IMR-90 (cell line): ENCODE measurements around the gene USP6NL. TPM values are rescaled to one million over a fixed set of nuclear protein-coding genes. Genes with fewer than 3 reads are reported as not detected.

Source experiments
- ATAC-seq: fragments of 200-7000 bp; cut with Tn5 transposase; 2 replicates; pipeline ENCODE4 v1.9.1; 2020; ENCODE audit warnings: low read depth, mild to moderate bottlenecking, moderate library complexity
- BruUV-seq: library from RNA; stranded (reverse); fragments of 400-500 nt; replicated peaks from 2 replicates; lab custom pipeline; 2021; lab: Mats Ljungman, UMichigan
- CTCF ChIA-PET: fragments of 300-600 bp; formaldehyde crosslinking; extraction: SDS; loops from one replicate; lab custom pipeline; 2021; ENCODE audit warnings: antibody characterized with exemption; lab: Yijun Ruan, JAX
- POLR2A ChIA-PET: fragments of 300-600 bp; sonication (Branson Sonifier 250); formaldehyde crosslinking; loops from one replicate; lab custom pipeline; 2022; ENCODE audit warnings: antibody characterized with exemption; ENCODE audit not compliant: unreplicated experiment; lab: Charles Lee
- DNase-seq: peaks from one replicate; pipeline ENCODE4 v3.0.0; 2013
- H2AFZ ChIP-seq: replicated peaks from 2 replicates; pipeline ENCODE3; 2013; ENCODE audit warnings: low read length, mild to moderate bottlenecking; ENCODE audit not compliant: poor library complexity
- H2AK5ac ChIP-seq: 2 replicates; pipeline ENCODE4 v1.6.1; 2013; ENCODE audit warnings: low read depth, low read length, inconsistent platforms
- H2AK9ac ChIP-seq: replicated peaks from 2 replicates; pipeline ENCODE3; 2013; ENCODE audit warnings: mild to moderate bottlenecking, low read depth, low read length, moderate library complexity; ENCODE audit not compliant: poor library complexity
- H2BK120ac ChIP-seq: 2 replicates; pipeline ENCODE4 v1.6.1; 2013; ENCODE audit warnings: low read depth, low read length, inconsistent platforms
- H2BK15ac ChIP-seq: 3 replicates; pipeline ENCODE4 v1.6.1; 2013; ENCODE audit warnings: low read depth, low read length, inconsistent platforms
- H2BK20ac ChIP-seq: 2 replicates; pipeline ENCODE4 v1.6.1; 2013; ENCODE audit warnings: low read depth, mild to moderate bottlenecking, inconsistent platforms, low read length, moderate library complexity
- H2BK5ac ChIP-seq: 2 replicates; pipeline ENCODE4 v1.6.1; 2013; ENCODE audit warnings: mild to moderate bottlenecking, low read depth, low read length, inconsistent platforms; ENCODE audit not compliant: poor library complexity, severe bottlenecking
- H3K14ac ChIP-seq: replicated peaks from 2 replicates; pipeline ENCODE4 v1.6.1; 2013; ENCODE audit warnings: low read depth, low read length, inconsistent platforms
- H3K18ac ChIP-seq: 2 replicates; pipeline ENCODE4 v1.6.1; 2013; ENCODE audit warnings: low read depth, low read length, control low read depth
- H3K23ac ChIP-seq: 2 replicates; pipeline ENCODE4 v1.6.1; 2013; ENCODE audit warnings: low read depth, low read length, inconsistent platforms
- H3K27ac ChIP-seq: 2 replicates; pipeline ENCODE4 v1.5.1; 2013; ENCODE audit warnings: mild to moderate bottlenecking, control low read depth, low read length; ENCODE audit not compliant: insufficient read depth
- H3K27me3 ChIP-seq: 2 replicates; pipeline ENCODE4 v1.6.1; 2013; ENCODE audit warnings: low read length; ENCODE audit not compliant: control insufficient read depth, insufficient read depth
- H3K36me3 ChIP-seq: 2 replicates; pipeline ENCODE4 v1.6.1; 2013; ENCODE audit warnings: low read length, mixed read lengths; ENCODE audit not compliant: control insufficient read depth, insufficient read depth
- H3K4ac ChIP-seq: 2 replicates; pipeline ENCODE4 v1.6.1; 2013; ENCODE audit warnings: low read depth, low read length, inconsistent platforms
- H3K4me1 ChIP-seq: 2 replicates; pipeline ENCODE4 v1.6.1; 2013; ENCODE audit warnings: low read length, mixed read lengths; ENCODE audit not compliant: control insufficient read depth, insufficient read depth
- H3K4me2 ChIP-seq: 2 replicates; pipeline ENCODE4 v1.6.1; 2013; ENCODE audit warnings: low read depth, mild to moderate bottlenecking, control low read depth, low read length, moderate library complexity
- H3K4me3 ChIP-seq: 2 replicates; pipeline ENCODE4 v1.5.1; 2013; ENCODE audit warnings: low read depth, mild to moderate bottlenecking, control low read depth, low read length, moderate library complexity; ENCODE audit not compliant: insufficient read depth
- H3K56ac ChIP-seq: 2 replicates; pipeline ENCODE4 v1.6.1; 2013; ENCODE audit warnings: low read length, inconsistent platforms; ENCODE audit not compliant: insufficient read depth; ENCODE audit errors: extremely low read depth
- H3K79me1 ChIP-seq, 2 experiments: 2 replicates each; pipeline ENCODE4 v1.6.1; 2013; ENCODE audit warnings: low read length in 2 of 2, inconsistent platforms in 1 of 2, low read depth in 1 of 2
- H3K9ac ChIP-seq: 2 replicates; pipeline ENCODE4 v1.6.1; 2013; ENCODE audit warnings: low read depth, low read length, control low read depth
- H3K9me1 ChIP-seq: 2 replicates; pipeline ENCODE4 v1.6.1; 2013; ENCODE audit warnings: low read length, inconsistent platforms; ENCODE audit not compliant: insufficient read depth
- H3K9me3 ChIP-seq: 2 replicates; pipeline ENCODE4 v1.6.1; 2013; ENCODE audit warnings: low read length; ENCODE audit not compliant: control insufficient read depth, insufficient read depth
- H4K20me1 ChIP-seq: 2 replicates; pipeline ENCODE4 v1.6.1; 2013; ENCODE audit warnings: low read length, inconsistent platforms; ENCODE audit not compliant: insufficient read depth
- H4K5ac ChIP-seq: 2 replicates; pipeline ENCODE4 v1.6.1; 2013; ENCODE audit warnings: mild to moderate bottlenecking, low read depth, low read length, control low read depth
- H4K8ac ChIP-seq, 2 experiments: 2 replicates each; pipeline ENCODE4 v1.6.1; 2013; ENCODE audit warnings: low read depth in 2 of 2, low read length in 2 of 2, control low read depth in 1 of 2, inconsistent platforms in 1 of 2
- H4K91ac ChIP-seq: 2 replicates; pipeline ENCODE4 v1.6.1; 2013; ENCODE audit warnings: low read depth, low read length, inconsistent platforms; ENCODE audit not compliant: insufficient read depth
- CEBPB ChIP-seq: IDR thresholded peaks from 2 replicates; pipeline ENCODE4 v1.6.1; 2012; ENCODE audit warnings: low read depth, low read length, improper control_type of control experiment
- MAFK ChIP-seq: IDR thresholded peaks from 2 replicates; pipeline ENCODE4 v1.6.1; 2012; ENCODE audit warnings: low read depth, low read length, improper control_type of control experiment
- MAZ ChIP-seq: IDR thresholded peaks from 2 replicates; pipeline ENCODE4 v1.6.1; 2012; ENCODE audit warnings: low read depth, mild to moderate bottlenecking, low read length, improper control_type of control experiment, moderate library complexity, borderline replicate concordance
- NFE2L2 ChIP-seq: fragments of 150-350 bp; IDR thresholded peaks from 2 replicates; pipeline ENCODE4 v1.6.1; 2016; ENCODE audit warnings: low read depth, mild to moderate bottlenecking, low read length
- POLR2A ChIP-seq: IDR thresholded peaks from 2 replicates; pipeline ENCODE4 v1.6.1; 2012; ENCODE audit warnings: mild to moderate bottlenecking, low read depth, low read length
- RCOR1 ChIP-seq: IDR thresholded peaks from 2 replicates; pipeline ENCODE4 v1.6.1; 2012; ENCODE audit warnings: mild to moderate bottlenecking, low read length, improper control_type of control experiment; ENCODE audit not compliant: insufficient replicate concordance
- RFX5 ChIP-seq: IDR thresholded peaks from 2 replicates; pipeline ENCODE4 v1.8.0; 2012; ENCODE audit warnings: low read depth, mild to moderate bottlenecking, low read length, moderate library complexity
- WGBS, 2 experiments: methylation state at CpG; one replicate each; pipeline versions ENCODE4 v1.1.5 to v1.1.7; 2013; ENCODE audit warnings: missing lambda C conversion rate in 2 of 2; ENCODE audit not compliant: insufficient read length in 1 of 2; ENCODE audit errors: extremely low coverage in 2 of 2; 5-methylcytosine and 5-hydroxymethylcytosine counted together
- dilution Hi-C: fragments of 300-500 bp; cut with HindIII; formaldehyde crosslinking; loops from one replicate; pipeline ENCODE4 v1.14.3; 2018; ENCODE audit warnings: low sequenced_read_pairs; ENCODE audit not compliant: unreplicated experiment
- in situ Hi-C: fragments of 300-500 bp; cut with MboI; formaldehyde crosslinking; loops from 3 replicates; pipeline ENCODE4 v1.14.3; 2019; ENCODE audit warnings: low sequenced_read_pairs, inconsistent platforms, mixed read lengths
- intact Hi-C: fragments of 100-400 bp; cut with micrococcal nuclease; formaldehyde crosslinking; loops from 2 replicates; pipeline ENCODE4 v1.10.0; 2022
- polyA plus RNA-seq, 3 experiments: library from polyadenylated mRNA; depleted of rRNA; stranded (reverse); fragments of >200 nt; gene quantifications; 2 replicates each; pipeline ENCODE4 v1.2.3, GENCODE V29; 2012; ENCODE audit warnings: low replicate concordance in 1 of 3
- total RNA-seq: library from RNA; depleted of rRNA; stranded (reverse); fragments of >200 nt; gene quantifications from 2 replicates; pipeline ENCODE4 v1.2.3, GENCODE V29; 2012
- TF ChIP-seq, protein P1 (sequence below): fragments of 150-350 bp; IDR thresholded peaks from 2 replicates; pipeline ENCODE4 v1.6.1; 2017; ENCODE audit warnings: mild to moderate bottlenecking, antibody characterized with exemption, low read length, low read depth
- TF ChIP-seq, protein P2 (sequence below): conservative IDR thresholded peaks from 2 replicates; pipeline ENCODE4 v1.5.1; 2012; ENCODE audit warnings: mild to moderate bottlenecking, low read depth, low read length, improper control_type of control experiment

USP6NL gene
- total and polyA plus RNA-seq, 2 of the 4 experiments (the other 2 are of a cell fraction), result 7.8 to 9.1 TPM

DNA sequence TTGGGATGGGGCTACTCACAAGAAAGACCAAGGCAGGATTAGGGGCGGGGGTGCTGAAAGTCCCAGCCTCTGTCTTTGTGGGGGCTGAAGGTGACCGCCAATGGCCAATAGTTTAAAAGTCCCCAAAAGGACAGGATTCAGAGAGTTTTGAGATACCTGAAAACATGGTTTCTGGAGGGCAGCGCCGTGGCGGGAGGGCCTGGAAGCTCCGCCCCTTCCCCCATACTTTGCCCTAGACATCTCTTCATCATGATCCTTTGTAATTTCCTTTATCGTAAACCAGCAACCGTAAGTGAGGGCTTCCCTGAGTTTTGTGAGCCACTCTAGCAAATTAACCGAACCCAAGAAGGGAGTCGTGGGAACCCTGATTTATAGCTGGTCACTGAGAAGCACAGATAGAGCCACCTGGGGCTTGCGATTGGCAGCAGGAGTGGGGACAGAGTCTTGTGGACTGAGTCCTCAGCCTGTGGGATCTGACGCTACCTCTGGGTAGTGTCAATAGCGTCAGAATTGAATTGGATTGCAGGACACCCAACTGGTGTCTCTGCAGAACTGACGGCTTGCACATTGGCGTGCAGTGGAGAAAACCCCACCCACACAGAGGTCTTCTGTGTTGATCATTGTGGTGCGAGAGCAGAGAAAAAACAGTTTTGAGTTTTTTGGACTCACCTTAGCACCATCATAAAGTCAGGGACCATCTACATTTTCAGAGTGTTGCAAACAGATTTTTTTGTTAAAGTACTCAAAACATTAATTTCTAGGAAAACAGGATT lies 169.3 kb downstream of the USP6NL start:
- BruUV-seq, result no TSS peak
- no peak overlapping the region for H4K8ac ChIP-seq
- no peak overlapping the region for H3K18ac ChIP-seq
- no peaks in the 10 kb centered on the region for H3K9me1 ChIP-seq
- H4K91ac ChIP-seq, result no peak overlapping the region
- H3K27me3 ChIP-seq, result peaks cover 1% of the 10 kb centered on the region; the same call in 1 of the 2 replicates
- ChIA-PET CTCF (no interaction called here), POLR2A (no interaction called here)
- no peaks in the 10 kb centered on the region for H3K4me1 ChIP-seq
- no peak overlapping the region for H3K27ac ChIP-seq
- no peaks in the 10 kb centered on the region for H4K20me1 ChIP-seq
- H2BK15ac ChIP-seq, result no peak overlapping the region
- no peak overlapping the region for H2AK5ac ChIP-seq
- H2BK20ac ChIP-seq, result no peak overlapping the region
- in situ Hi-C loops, result no loop called here
- H3K9ac ChIP-seq, result no peak overlapping the region
- H3K4me2 ChIP-seq, result no peak overlapping the region
- TF ChIP-seq RFX5 (no peak), CEBPB (no peak), POLR2A (no peak), MAZ (no peak), NFE2L2 (no peak), MAFK (no peak), RCOR1 (no peak)
- TF ChIP-seq, protein P1, sequence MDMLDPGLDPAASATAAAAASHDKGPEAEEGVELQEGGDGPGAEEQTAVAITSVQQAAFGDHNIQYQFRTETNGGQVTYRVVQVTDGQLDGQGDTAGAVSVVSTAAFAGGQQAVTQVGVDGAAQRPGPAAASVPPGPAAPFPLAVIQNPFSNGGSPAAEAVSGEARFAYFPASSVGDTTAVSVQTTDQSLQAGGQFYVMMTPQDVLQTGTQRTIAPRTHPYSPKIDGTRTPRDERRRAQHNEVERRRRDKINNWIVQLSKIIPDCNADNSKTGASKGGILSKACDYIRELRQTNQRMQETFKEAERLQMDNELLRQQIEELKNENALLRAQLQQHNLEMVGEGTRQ, result no peak
- TF ChIP-seq, protein P2, sequence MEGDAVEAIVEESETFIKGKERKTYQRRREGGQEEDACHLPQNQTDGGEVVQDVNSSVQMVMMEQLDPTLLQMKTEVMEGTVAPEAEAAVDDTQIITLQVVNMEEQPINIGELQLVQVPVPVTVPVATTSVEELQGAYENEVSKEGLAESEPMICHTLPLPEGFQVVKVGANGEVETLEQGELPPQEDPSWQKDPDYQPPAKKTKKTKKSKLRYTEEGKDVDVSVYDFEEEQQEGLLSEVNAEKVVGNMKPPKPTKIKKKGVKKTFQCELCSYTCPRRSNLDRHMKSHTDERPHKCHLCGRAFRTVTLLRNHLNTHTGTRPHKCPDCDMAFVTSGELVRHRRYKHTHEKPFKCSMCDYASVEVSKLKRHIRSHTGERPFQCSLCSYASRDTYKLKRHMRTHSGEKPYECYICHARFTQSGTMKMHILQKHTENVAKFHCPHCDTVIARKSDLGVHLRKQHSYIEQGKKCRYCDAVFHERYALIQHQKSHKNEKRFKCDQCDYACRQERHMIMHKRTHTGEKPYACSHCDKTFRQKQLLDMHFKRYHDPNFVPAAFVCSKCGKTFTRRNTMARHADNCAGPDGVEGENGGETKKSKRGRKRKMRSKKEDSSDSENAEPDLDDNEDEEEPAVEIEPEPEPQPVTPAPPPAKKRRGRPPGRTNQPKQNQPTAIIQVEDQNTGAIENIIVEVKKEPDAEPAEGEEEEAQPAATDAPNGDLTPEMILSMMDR, result no peak
- H2AFZ ChIP-seq, result no peak overlapping the region
- no peaks in the 10 kb centered on the region for H3K79me1 ChIP-seq
- no peak overlapping the region for H3K56ac ChIP-seq
- no CpG with 5 or more reads among the region's 16 CpGs for WGBS, 2 experiments
- no peak overlapping the region for H3K4ac ChIP-seq
- DNase-seq (no peak), ATAC-seq (no peak)
- no peak overlapping the region for H2AK9ac ChIP-seq
- no peaks in the 10 kb centered on the region for H3K9me3 ChIP-seq
- dilution Hi-C loops, result no loop called here
- no peak overlapping the region for H2BK120ac ChIP-seq
- no peaks in the 10 kb centered on the region for H3K36me3 ChIP-seq
- H2BK5ac ChIP-seq, result no peak overlapping the region
- no peak overlapping the region for H3K4me3 ChIP-seq
- intact Hi-C loops, result no loop called here
- no peak overlapping the region for H4K5ac ChIP-seq
- no peak overlapping the region for H3K23ac ChIP-seq
- H3K14ac ChIP-seq, result no peak overlapping the region
